ENCODE results near the gene CPLANE2. TPM values are rescaled to one million over a fixed set of nuclear protein-coding genes. Genes with fewer than 3 reads are reported as not detected.

Gene CPLANE2
- total RNA-seq, 1 donor from 2014 or later, result 9.7 TPM

DNA sequence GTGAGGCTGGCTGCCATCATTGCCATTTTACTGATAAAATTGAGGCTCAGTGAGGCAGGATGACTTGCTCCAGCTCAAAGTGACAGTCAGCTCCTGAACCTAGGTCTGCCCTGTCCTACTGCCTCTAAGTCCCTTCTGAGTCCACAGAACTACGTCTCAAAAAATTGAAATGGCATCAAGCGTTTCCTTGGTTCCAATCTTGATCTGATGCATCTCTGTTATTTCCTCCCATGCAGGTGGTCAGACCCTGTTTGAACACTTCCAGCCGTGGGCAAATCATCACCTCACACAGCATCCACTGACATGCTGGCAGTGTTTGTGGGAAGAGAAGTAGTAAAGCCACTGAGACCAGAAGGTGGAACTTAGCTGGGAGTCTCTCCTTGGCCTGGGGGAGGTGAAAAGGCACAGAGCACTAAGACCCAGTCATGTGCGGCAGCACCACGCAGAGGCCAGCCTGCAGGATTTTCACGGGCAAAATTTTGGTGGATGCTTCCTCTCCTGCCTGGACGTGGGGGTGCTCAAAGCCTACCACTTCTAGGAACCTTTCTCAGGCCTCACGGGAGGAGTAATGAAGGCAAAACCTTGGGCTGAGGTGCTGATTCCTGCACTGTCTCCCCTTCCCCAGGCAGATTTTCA is 7.8 kb upstream of the CPLANE2 start:
- Histone ChIP-seq H3K4me1 (peaks cover 56% of the 10 kb centered on the region), H3K9me3 (replicated peaks) (no peaks in the 10 kb centered on the region), H3K27ac (replicated peaks) (peak overlapping the region; percentile 90), H3K36me3 (no peaks in the 10 kb centered on the region), H3K4me3 (no peak overlapping the region), H3K27me3 (ENCODE audit: low read depth) (no peaks in the 10 kb centered on the region)
- TF ChIP-seq, protein P1, sequence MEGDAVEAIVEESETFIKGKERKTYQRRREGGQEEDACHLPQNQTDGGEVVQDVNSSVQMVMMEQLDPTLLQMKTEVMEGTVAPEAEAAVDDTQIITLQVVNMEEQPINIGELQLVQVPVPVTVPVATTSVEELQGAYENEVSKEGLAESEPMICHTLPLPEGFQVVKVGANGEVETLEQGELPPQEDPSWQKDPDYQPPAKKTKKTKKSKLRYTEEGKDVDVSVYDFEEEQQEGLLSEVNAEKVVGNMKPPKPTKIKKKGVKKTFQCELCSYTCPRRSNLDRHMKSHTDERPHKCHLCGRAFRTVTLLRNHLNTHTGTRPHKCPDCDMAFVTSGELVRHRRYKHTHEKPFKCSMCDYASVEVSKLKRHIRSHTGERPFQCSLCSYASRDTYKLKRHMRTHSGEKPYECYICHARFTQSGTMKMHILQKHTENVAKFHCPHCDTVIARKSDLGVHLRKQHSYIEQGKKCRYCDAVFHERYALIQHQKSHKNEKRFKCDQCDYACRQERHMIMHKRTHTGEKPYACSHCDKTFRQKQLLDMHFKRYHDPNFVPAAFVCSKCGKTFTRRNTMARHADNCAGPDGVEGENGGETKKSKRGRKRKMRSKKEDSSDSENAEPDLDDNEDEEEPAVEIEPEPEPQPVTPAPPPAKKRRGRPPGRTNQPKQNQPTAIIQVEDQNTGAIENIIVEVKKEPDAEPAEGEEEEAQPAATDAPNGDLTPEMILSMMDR (IDR thresholded peaks at IDR 0.05; ENCODE audit: borderline replicate concordance), result peak; percentile 1
- intact Hi-C loops (cut with micrococcal nuclease), result loop anchor here (5.0 kb wide), 2 partner anchors 113 to 167 kb away; no protein-coding TSS in a partner anchor
- DNase-seq, result no peak

DNA sequence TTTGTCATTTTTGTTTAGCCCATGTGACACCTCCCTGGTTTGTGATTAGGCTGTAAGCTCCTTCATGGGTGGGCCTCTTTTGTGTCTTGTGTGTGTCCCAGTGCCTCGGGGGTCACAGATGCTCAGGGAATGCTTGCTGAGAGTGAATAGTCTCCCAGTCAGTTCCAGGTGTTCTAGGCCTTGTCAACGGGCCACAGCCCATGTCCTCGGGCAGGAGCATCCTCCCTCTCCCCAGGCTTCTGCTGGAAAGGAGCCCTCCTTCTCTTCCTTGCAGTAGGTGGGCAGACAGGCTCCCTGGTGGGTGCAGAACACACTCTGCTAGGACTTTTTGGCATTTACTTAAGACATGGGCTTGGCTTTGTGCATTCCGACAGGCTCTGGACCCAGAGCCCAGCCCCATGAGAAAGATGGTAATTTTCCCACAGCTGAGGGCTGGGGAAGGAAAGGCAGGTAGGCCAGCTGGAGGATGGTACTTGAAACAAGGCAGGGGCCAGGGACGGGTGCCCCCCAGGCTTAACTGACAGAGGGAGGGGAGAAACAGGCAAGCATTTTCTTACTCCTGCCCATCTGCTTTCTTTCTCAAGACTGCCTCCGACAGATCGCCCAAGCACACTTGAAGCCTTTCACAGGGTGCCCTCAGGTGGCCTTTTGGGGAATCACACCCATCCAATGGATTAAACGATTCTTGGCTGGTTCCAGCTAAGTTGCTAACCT is 7.1 kb upstream of the CPLANE2 start:
- Histone ChIP-seq H3K27me3 (ENCODE audit: low read depth) (no peaks in the 10 kb centered on the region), H3K36me3 (no peaks in the 10 kb centered on the region), H3K4me1 (peaks cover 50% of the 10 kb centered on the region), H3K4me3 (no peak overlapping the region), H3K9me3 (replicated peaks) (no peaks in the 10 kb centered on the region), H3K27ac (replicated peaks) (peak overlapping the region; percentile 90)
- intact Hi-C loops (cut with micrococcal nuclease), result loop anchor here (5.0 kb wide), 2 partner anchors 113 to 167 kb away; no protein-coding TSS in a partner anchor
- peak; percentile 71 for DNase-seq
- TF ChIP-seq, protein P1 (IDR thresholded peaks at IDR 0.05; ENCODE audit: borderline replicate concordance), result peak; percentile 87

GRCh38 chr1:16243215-16243610 is 6.2 kb upstream of the CPLANE2 start:
- Histone ChIP-seq H3K27me3 (ENCODE audit: low read depth) (no peaks in the 10 kb centered on the region), H3K27ac (replicated peaks) (peak overlapping the region; percentile 90), H3K36me3 (no peaks in the 10 kb centered on the region), H3K9me3 (replicated peaks) (no peaks in the 10 kb centered on the region), H3K4me3 (no peak overlapping the region), H3K4me1 (peaks cover 41% of the 10 kb centered on the region)
- intact Hi-C loops (cut with micrococcal nuclease), result loop anchor here (5.0 kb wide), 2 partner anchors 114 to 166 kb away; no protein-coding TSS in a partner anchor
- TF ChIP-seq, protein P1 (IDR thresholded peaks at IDR 0.05; ENCODE audit: borderline replicate concordance), result no peak
- no peak for DNase-seq

DNA sequence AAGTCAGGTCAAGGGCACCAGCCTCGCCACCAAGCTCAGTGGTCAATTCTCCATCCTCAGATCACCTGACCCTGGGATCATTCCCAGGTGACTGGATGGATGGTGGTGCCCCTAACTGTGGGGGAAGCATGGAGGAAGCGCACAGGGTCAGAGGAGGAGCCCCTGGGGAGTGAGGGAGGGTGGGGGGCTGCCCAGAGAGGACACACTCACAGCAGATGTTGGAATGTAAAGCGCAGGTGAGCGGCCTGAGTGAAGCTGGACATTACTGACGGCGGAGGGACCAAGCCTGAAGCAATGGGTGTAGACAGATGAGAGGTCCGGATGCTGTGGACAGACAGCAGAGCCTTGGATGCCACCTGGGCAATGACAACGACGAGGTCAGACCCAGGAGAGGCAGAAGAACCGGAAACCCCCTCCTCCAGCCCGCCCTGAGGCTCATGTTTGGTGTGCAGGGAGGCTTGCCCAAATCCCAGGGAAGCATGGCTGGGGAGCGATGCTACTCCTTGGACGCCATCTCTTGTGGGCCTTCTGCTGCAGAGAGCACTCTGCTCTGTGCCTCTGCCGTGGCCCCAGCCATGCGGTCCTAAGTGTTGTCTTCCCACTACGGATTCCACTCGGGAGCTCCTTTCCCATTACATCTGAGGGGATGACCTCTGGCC is 5.7 kb upstream of the CPLANE2 start:
- TF ChIP-seq, protein P1 (IDR thresholded peaks at IDR 0.05; ENCODE audit: borderline replicate concordance), result no peak
- no peaks in the 10 kb centered on the region for H3K27me3 ChIP-seq (ENCODE audit: low read depth)
- H3K4me1 ChIP-seq, result peaks cover 38% of the 10 kb centered on the region
- DNase-seq, result no peak
- no peaks in the 10 kb centered on the region for H3K9me3 ChIP-seq (replicated peaks)
- no peaks in the 10 kb centered on the region for H3K36me3 ChIP-seq
- H3K27ac ChIP-seq (replicated peaks), result no peak overlapping the region
- no peak overlapping the region for H3K4me3 ChIP-seq
- intact Hi-C loops (cut with micrococcal nuclease), result loop anchor here (5.0 kb wide), 2 partner anchors 115 to 165 kb away; no protein-coding TSS in a partner anchor

DNA sequence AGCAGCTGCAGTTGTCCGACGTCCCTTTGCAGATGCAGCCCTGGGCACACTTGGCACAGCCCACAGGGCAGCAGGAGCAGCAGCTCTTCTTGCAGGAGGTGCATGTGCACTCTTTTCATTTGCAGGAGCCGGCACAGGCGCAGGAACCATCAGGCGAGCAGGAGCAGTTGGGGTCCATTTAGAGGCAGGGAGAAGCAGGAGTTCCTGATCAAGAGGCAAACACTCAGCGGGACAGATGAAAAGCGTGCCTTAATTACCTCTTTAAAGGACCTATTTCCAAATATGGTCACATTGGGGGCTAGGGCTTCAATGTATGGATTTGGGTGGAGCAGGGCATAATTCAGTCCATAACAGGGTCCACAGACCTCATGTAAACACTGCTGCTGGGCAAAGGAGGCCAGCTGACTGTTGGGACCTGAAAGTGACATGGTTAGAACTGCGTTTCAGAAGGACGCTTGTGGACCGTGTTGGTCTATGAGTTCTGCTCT is 4.3 kb upstream of the CPLANE2 start:
- H3K27ac ChIP-seq (replicated peaks), result no peak overlapping the region
- no peak for DNase-seq
- intact Hi-C loops (cut with micrococcal nuclease), result loop anchor here (5.0 kb wide), 2 partner anchors 116 to 164 kb away; no protein-coding TSS in a partner anchor
- H3K4me1 ChIP-seq, result peaks cover 36% of the 10 kb centered on the region
- no peak overlapping the region for H3K4me3 ChIP-seq
- H3K27me3 ChIP-seq (ENCODE audit: low read depth), result no peaks in the 10 kb centered on the region
- TF ChIP-seq, protein P1 (IDR thresholded peaks at IDR 0.05; ENCODE audit: borderline replicate concordance), result no peak
- no peaks in the 10 kb centered on the region for H3K9me3 ChIP-seq (replicated peaks)
- H3K36me3 ChIP-seq, result no peaks in the 10 kb centered on the region
